Ascending aorta (tissue), 2 donors: Measurements from ENCODE around the gene MS4A7. TPM values are rescaled to one million over a fixed set of nuclear protein-coding genes. Genes with fewer than 3 reads are reported as not detected.

ENCODE experiments used
- DNase-seq, 2 donors: peaks; one replicate each; pipeline ENCODE4 v3.0.0-alpha.2; 2019; ENCODE audit warnings: low spot score in 2 of 2
- H3K27ac ChIP-seq, 2 donors: fragments of 200-600 bp; sonication (generic); one replicate each; pipeline ENCODE4 v1.5.1; 2016 to 2017; ENCODE audit warnings: mild to moderate bottlenecking in 1 of 2
- H3K27me3 ChIP-seq: fragments of 200-600 bp; sonication (generic); one replicate; pipeline ENCODE4 v1.5.1; 2017
- H3K36me3 ChIP-seq, 2 donors: fragments of 200-600 bp; sonication (generic); one replicate each; pipeline ENCODE4 v1.5.1; 2016
- H3K4me1 ChIP-seq, 2 donors: fragments of 200-600 bp; sonication (generic); one replicate each; pipeline ENCODE4 v1.5.1; 2016 to 2017; ENCODE audit warnings: mild to moderate bottlenecking in 1 of 2
- H3K4me3 ChIP-seq, 2 donors: fragments of 200-600 bp; sonication (generic); one replicate each; pipeline ENCODE4 v1.5.1; 2016 to 2017; ENCODE audit warnings: mild to moderate bottlenecking in 1 of 2
- H3K9me3 ChIP-seq, 2 donors: fragments of 200-600 bp; sonication (generic); one replicate each; pipeline ENCODE4 v1.5.1; 2016
- intact Hi-C: fragments of 100-400 bp; cut with DNase I; formaldehyde crosslinking; loops from one replicate; pipeline ENCODE4 v1.15.1; 2023
- total RNA-seq: library from RNA; depleted of rRNA; stranded (reverse); fragments of >200 nt; gene quantifications from one replicate; pipeline ENCODE4 v1.1.0, GENCODE V29; 2016
- TF ChIP-seq, protein P1 (sequence below), 3 experiments: fragments of 200-600 bp in 2 of 3; fragments of 450-650 bp in 1 of 3; sonication (generic) in 2 of 3; IDR thresholded peaks; one replicate each; pipeline ENCODE4 v1.5.1; 2016 to 2019; ENCODE audit warnings: antibody characterized with exemption in 3 of 3, mild to moderate bottlenecking in 1 of 3, moderate library complexity in 1 of 3

The MS4A7 gene
- total RNA-seq, 1 donor from 2014 or later, result 114 TPM

DNA sequence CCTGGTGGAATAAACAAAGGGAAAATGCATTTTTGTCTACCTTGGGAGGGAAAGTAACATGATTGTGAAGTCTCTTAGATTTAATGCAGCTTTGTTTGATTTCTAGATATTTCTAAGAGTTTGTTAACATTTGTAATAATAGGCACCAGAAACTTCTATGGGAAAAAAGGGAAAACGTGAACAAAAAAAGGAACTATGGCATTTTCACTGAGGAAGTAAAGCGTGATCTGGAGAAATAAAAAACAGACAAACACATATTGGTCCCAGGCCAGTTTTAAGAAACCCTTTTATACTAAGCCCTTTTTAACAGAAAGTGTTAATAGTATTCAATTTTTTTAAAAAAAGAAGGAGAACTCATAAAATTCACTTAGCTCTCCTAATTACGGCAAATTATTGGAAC lies 6.9 kb upstream of the MS4A7 start:
- Histone ChIP-seq H3K36me3 (no peaks in the 10 kb centered on the region), H3K9me3 (no peaks in the 10 kb centered on the region), H3K4me3 (no peak overlapping the region), H3K27me3 (no peaks in the 10 kb centered on the region), H3K4me1 (no peaks in the 10 kb centered on the region), H3K27ac (no peak overlapping the region)
- intact Hi-C loops, result no loop called here
- TF ChIP-seq, protein P1, sequence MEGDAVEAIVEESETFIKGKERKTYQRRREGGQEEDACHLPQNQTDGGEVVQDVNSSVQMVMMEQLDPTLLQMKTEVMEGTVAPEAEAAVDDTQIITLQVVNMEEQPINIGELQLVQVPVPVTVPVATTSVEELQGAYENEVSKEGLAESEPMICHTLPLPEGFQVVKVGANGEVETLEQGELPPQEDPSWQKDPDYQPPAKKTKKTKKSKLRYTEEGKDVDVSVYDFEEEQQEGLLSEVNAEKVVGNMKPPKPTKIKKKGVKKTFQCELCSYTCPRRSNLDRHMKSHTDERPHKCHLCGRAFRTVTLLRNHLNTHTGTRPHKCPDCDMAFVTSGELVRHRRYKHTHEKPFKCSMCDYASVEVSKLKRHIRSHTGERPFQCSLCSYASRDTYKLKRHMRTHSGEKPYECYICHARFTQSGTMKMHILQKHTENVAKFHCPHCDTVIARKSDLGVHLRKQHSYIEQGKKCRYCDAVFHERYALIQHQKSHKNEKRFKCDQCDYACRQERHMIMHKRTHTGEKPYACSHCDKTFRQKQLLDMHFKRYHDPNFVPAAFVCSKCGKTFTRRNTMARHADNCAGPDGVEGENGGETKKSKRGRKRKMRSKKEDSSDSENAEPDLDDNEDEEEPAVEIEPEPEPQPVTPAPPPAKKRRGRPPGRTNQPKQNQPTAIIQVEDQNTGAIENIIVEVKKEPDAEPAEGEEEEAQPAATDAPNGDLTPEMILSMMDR (IDR thresholded peaks at IDR 0.05), result no peak
- no peak for DNase-seq

DNA sequence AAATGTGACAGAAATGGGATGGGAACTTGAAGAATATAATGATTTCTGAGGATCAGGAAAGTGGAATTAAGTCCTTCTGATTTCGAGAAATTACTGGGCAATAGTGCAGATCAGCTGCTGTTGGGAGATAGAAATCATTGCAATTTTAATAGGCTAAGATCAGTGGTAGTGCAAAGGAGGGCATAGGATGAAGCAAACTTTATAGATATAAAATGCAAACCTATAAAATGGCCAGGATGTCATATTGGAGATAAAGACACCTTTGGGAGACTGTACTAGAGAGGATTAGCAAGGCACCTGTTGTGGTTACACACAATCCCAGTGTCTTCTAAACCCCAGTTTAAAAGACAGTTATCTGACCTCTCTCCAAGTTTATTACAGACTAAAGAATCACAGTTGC lies 6.5 kb upstream of the MS4A7 start:
- H3K36me3 ChIP-seq, result no peaks in the 10 kb centered on the region
- intact Hi-C loops, result no loop called here
- no peak overlapping the region for H3K4me3 ChIP-seq
- H3K27me3 ChIP-seq, result no peaks in the 10 kb centered on the region
- DNase-seq, result no peak
- no peaks in the 10 kb centered on the region for H3K9me3 ChIP-seq
- TF ChIP-seq, protein P1 (IDR thresholded peaks at IDR 0.05), result no peak
- no peaks in the 10 kb centered on the region for H3K4me1 ChIP-seq
- no peak overlapping the region for H3K27ac ChIP-seq

DNA sequence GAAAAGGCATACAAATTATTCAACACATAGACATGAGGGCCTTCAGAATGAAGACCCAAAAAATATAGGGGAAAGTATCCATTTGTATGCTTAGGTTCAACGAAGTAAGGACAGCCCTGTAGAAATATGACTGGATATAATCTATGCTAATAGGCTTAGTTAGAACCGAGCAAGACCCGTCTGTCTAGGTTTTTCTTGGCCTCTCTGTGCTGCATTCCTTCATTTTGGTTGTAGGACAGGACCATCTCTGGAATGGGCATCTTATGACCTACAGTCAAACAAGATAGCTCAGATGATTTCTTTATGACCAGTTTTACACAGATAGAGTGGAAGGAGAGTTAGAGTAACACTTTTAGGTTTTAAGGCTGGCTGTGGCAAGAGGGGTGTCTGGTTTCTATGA lies 5.6 kb upstream of the MS4A7 start:
- no peaks in the 10 kb centered on the region for H3K36me3 ChIP-seq
- H3K4me1 ChIP-seq, result no peaks in the 10 kb centered on the region
- no peak overlapping the region for H3K27ac ChIP-seq
- TF ChIP-seq, protein P1 (IDR thresholded peaks at IDR 0.05), result no peak
- H3K9me3 ChIP-seq, result no peaks in the 10 kb centered on the region
- intact Hi-C loops, result no loop called here
- H3K27me3 ChIP-seq, result no peaks in the 10 kb centered on the region
- H3K4me3 ChIP-seq, result no peak overlapping the region
- DNase-seq, result no peak

DNA sequence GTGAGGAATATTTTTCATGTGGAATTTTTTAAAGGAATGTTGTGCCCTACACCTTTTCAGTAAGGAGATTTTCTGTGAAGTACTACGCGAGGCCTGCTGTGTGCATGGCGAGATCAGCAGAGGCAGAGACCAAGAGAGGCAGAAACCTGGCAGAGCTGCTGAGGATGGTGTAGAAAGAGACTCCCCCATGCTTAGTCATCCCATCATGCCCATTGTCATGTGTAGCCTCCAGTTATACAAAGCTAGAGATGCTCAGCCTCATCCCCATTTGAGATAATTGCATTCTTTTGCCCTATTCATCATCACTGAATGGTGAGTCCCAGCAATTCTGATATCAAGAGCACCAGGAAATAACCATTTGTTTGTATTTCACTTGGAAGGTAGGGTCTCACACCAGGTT lies 3.0 kb upstream of the MS4A7 start:
- Histone ChIP-seq H3K4me3 (no peak overlapping the region), H3K27me3 (no peaks in the 10 kb centered on the region), H3K36me3 (no peaks in the 10 kb centered on the region), H3K27ac (no peak overlapping the region), H3K4me1 (no peaks in the 10 kb centered on the region), H3K9me3 (no peaks in the 10 kb centered on the region)
- no peak for DNase-seq
- intact Hi-C loops, result no loop called here
- TF ChIP-seq, protein P1 (IDR thresholded peaks at IDR 0.05), result no peak

DNA sequence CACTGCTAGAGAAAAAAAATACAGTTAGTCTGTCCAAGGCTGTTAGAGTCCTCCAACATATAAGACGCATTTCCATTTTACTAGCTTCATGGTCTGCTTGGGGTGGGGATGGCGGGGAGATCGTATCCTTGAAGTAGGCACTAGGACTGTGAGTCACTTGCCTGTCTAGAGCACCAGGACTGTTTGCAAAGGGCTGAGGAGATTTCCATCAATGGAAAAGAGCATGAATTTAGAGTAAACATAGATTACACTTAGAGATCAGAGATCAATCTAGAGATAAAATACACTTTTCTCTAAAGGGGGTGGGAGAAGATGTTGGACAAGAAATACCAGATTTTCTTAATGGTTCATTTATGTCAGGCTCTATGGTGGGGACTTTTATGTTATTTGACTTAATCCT lies 1.7 kb upstream of the MS4A7 start:
- intact Hi-C loops, result loop anchor here (2.0 kb wide), 1 partner anchor 20 kb away; no protein-coding TSS in a partner anchor
- Histone ChIP-seq H3K9me3 (no peaks in the 10 kb centered on the region), H3K4me1 (no peaks in the 10 kb centered on the region), H3K4me3 (no peak overlapping the region), H3K36me3 (no peaks in the 10 kb centered on the region), H3K27ac (peak overlapping the region in 1 of 2 donors; percentile 40), H3K27me3 (no peaks in the 10 kb centered on the region)
- no peak for DNase-seq
- TF ChIP-seq, protein P1 (IDR thresholded peaks at IDR 0.05), result no peak
